H9 (cell line): ENCODE measurements around the gene AFMID. TPM values are rescaled to one million over a fixed set of nuclear protein-coding genes. Genes with fewer than 3 reads are reported as not detected.

Experiments used
- DNase-seq: peaks from one replicate; pipeline ENCODE4 v3.0.0-alpha.2; 2017
- H2AFZ ChIP-seq: one replicate; pipeline ENCODE4 v1.6.1; 2013; ENCODE audit warnings: mild to moderate bottlenecking, low read length, control low read depth, moderate library complexity
- H2AK5ac ChIP-seq: 2 replicates; pipeline ENCODE4 v1.6.1; 2013; ENCODE audit warnings: low read length, control low read depth, mixed read lengths; ENCODE audit not compliant: insufficient read length
- H2BK120ac ChIP-seq: one replicate; pipeline ENCODE4 v1.6.1; 2013; ENCODE audit warnings: low read depth, mild to moderate bottlenecking, low read length, control low read depth, inconsistent platforms; ENCODE audit not compliant: poor library complexity, severe bottlenecking
- H2BK12ac ChIP-seq: 2 replicates; pipeline ENCODE4 v1.6.1; 2013; ENCODE audit warnings: low read length, control low read depth, mixed read lengths, low read depth; ENCODE audit not compliant: insufficient read length
- H2BK15ac ChIP-seq: 2 replicates; pipeline ENCODE4 v1.6.1; 2013; ENCODE audit warnings: low read depth, low read length, control low read depth
- H2BK20ac ChIP-seq: one replicate; pipeline ENCODE4 v1.6.1; 2013; ENCODE audit warnings: low read depth, mild to moderate bottlenecking, low read length, control low read depth, inconsistent platforms; ENCODE audit not compliant: poor library complexity, severe bottlenecking
- H2BK5ac ChIP-seq: 2 replicates; pipeline ENCODE4 v1.6.1; 2013; ENCODE audit warnings: low read length, control low read depth, mixed read lengths; ENCODE audit not compliant: insufficient read length
- H3K14ac ChIP-seq: 2 replicates; pipeline ENCODE4 v1.6.1; 2013; ENCODE audit warnings: low read length, control low read depth; ENCODE audit not compliant: insufficient read depth
- H3K18ac ChIP-seq: 2 replicates; pipeline ENCODE4 v1.6.1; 2013; ENCODE audit warnings: low read depth, mild to moderate bottlenecking, mixed read lengths, low read length, control low read depth; ENCODE audit not compliant: insufficient read length
- H3K23ac ChIP-seq: 2 replicates; pipeline ENCODE4 v1.6.1; 2013; ENCODE audit warnings: low read length, control low read depth, mixed read lengths, low read depth; ENCODE audit not compliant: insufficient read length
- H3K23me2 ChIP-seq: 2 replicates; pipeline ENCODE4 v1.6.1; 2013; ENCODE audit warnings: low read depth, mild to moderate bottlenecking, mixed read lengths, low read length, control low read depth; ENCODE audit not compliant: insufficient read length, poor library complexity, severe bottlenecking
- H3K27ac ChIP-seq: 2 replicates; pipeline ENCODE4 v1.5.1; 2013; ENCODE audit warnings: low read length, control low read depth, mixed read lengths, low read depth; ENCODE audit not compliant: insufficient read length
- H3K27me3 ChIP-seq: 2 replicates; pipeline ENCODE4 v1.6.1; 2013; ENCODE audit warnings: low read length, control low read depth, inconsistent platforms; ENCODE audit not compliant: insufficient read depth
- H3K4ac ChIP-seq: 2 replicates; pipeline ENCODE4 v1.6.1; 2013; ENCODE audit warnings: low read depth, mild to moderate bottlenecking, control low read depth, inconsistent platforms, low read length, moderate library complexity
- H3K4me1 ChIP-seq: 2 replicates; pipeline ENCODE4 v1.6.1; 2013; ENCODE audit warnings: low read length, control low read depth, inconsistent platforms; ENCODE audit not compliant: insufficient read depth
- H3K4me2 ChIP-seq: 2 replicates; pipeline ENCODE4 v1.6.1; 2013; ENCODE audit warnings: low read length, control low read depth, mixed read lengths; ENCODE audit not compliant: insufficient read length, insufficient read depth
- H3K56ac ChIP-seq: 2 replicates; pipeline ENCODE4 v1.6.1; 2013; ENCODE audit warnings: low read depth, mild to moderate bottlenecking, mixed read lengths, low read length, control low read depth; ENCODE audit not compliant: insufficient read length
- H3K79me1 ChIP-seq: 2 replicates; pipeline ENCODE4 v1.6.1; 2013; ENCODE audit warnings: low read depth, mild to moderate bottlenecking, moderate library complexity, low read length, control low read depth, inconsistent platforms; ENCODE audit not compliant: insufficient read depth, poor library complexity, severe bottlenecking
- H3K79me2 ChIP-seq: 2 replicates; pipeline ENCODE4 v1.6.1; 2013; ENCODE audit warnings: low read length, control low read depth, inconsistent platforms; ENCODE audit not compliant: insufficient read depth
- H3K9ac ChIP-seq: 2 replicates; pipeline ENCODE4 v1.6.1; 2013; ENCODE audit warnings: low read length, control low read depth, mixed read lengths; ENCODE audit not compliant: insufficient read length; ENCODE audit errors: extremely low read depth
- H3K9me3 ChIP-seq: one replicate; pipeline ENCODE4 v1.6.1; 2013; ENCODE audit warnings: low read depth, low read length, inconsistent platforms; ENCODE audit not compliant: control insufficient read depth
- H3T11ph ChIP-seq: one replicate; pipeline ENCODE4 v1.6.1; 2013; ENCODE audit warnings: mild to moderate bottlenecking, low read length, control low read depth, inconsistent platforms
- H4K20me1 ChIP-seq: one replicate; pipeline ENCODE4 v1.6.1; 2013; ENCODE audit not compliant: control insufficient read depth, insufficient read length, insufficient read depth
- H4K5ac ChIP-seq: 2 replicates; pipeline ENCODE4 v1.6.1; 2013; ENCODE audit warnings: low read depth, mild to moderate bottlenecking, mixed read lengths, low read length, control low read depth; ENCODE audit not compliant: insufficient read length
- H4K8ac ChIP-seq: replicated peaks from 2 replicates; pipeline ENCODE4 v1.6.1; 2013; ENCODE audit warnings: low read length, control low read depth, mixed read lengths, low read depth; ENCODE audit not compliant: insufficient read length
- H4K91ac ChIP-seq: 2 replicates; pipeline ENCODE4 v1.6.1; 2013; ENCODE audit warnings: low read depth, mild to moderate bottlenecking, moderate library complexity, mixed read lengths, low read length, control low read depth; ENCODE audit not compliant: insufficient read length
- H3K27ac Mint-ChIP-seq, 3 experiments: 2 replicates in 2 of 3; 3 replicates in 1 of 3; pipeline ENCODE4 v1.8.0; 2020 to 2021; ENCODE audit warnings: mixed read lengths in 3 of 3, mild to moderate bottlenecking in 1 of 3, moderate library complexity in 1 of 3
- H3K27me3 Mint-ChIP-seq: 2 replicates; pipeline ENCODE4 v1.8.0; 2021; ENCODE audit warnings: low read depth, mild to moderate bottlenecking, moderate library complexity, mixed read lengths
- H3K36me3 Mint-ChIP-seq, 3 experiments: 2 replicates in 2 of 3; 3 replicates in 1 of 3; pipeline ENCODE4 v1.8.0; 2020 to 2021; ENCODE audit warnings: low read depth in 3 of 3, mixed read lengths in 3 of 3; ENCODE audit not compliant: insufficient read depth in 1 of 3
- H3K4me1 Mint-ChIP-seq, 2 experiments: 2 replicates each; pipeline ENCODE4 v1.8.0; 2020; ENCODE audit warnings: mixed read lengths in 2 of 2
- H3K4me3 Mint-ChIP-seq, 2 experiments: 2 replicates in 1 of 2; 3 replicates in 1 of 2; pipeline ENCODE4 v1.8.0; 2020 to 2021; ENCODE audit warnings: mild to moderate bottlenecking in 2 of 2, mixed read lengths in 2 of 2, moderate library complexity in 1 of 2
- H3K9me3 Mint-ChIP-seq, 2 experiments: 2 replicates in 1 of 2; 3 replicates in 1 of 2; pipeline ENCODE4 v1.8.0; 2020; ENCODE audit warnings: mild to moderate bottlenecking in 2 of 2, mixed read lengths in 2 of 2, moderate library complexity in 1 of 2
- CTCF ChIP-seq: fragments of 200-600 bp; sonication (generic); conservative IDR thresholded peaks from 3 replicates; pipeline ENCODE4 v1.8.0; 2021; ENCODE audit warnings: antibody characterized with exemption, mild to moderate bottlenecking
- WGBS: extraction: QIAGEN DNeasy Blood & Tissue Kit; methylation state at CpG from one replicate; pipeline ENCODE4 v1.1.7; 2013; ENCODE audit warnings: missing lambda C conversion rate, low lambda C conversion rate, mixed read lengths; ENCODE audit not compliant: insufficient read length; ENCODE audit errors: extremely low coverage; 5-methylcytosine and 5-hydroxymethylcytosine counted together
- total RNA-seq: library from RNA; stranded (reverse); gene quantifications from 2 replicates; pipeline ENCODE4 v1.2.1, GENCODE V29; 2021

Gene AFMID
- total RNA-seq, 1 experiment from 2014 or later, result 64.1 TPM

- no peaks in the 10 kb centered on the region for H3K27me3 ChIP-seq
- no peaks in the 10 kb centered on the region for H3K9me3 ChIP-seq
- H3K23me2 ChIP-seq, result no peaks in the 10 kb centered on the region
- no peak overlapping the region for H4K5ac ChIP-seq
- no peak overlapping the region for H3K9ac ChIP-seq
- no peak overlapping the region for H3K23ac ChIP-seq
- no peak overlapping the region for H3K18ac ChIP-seq
- H3T11ph ChIP-seq, result no peak overlapping the region
- no peak overlapping the region for H2AFZ ChIP-seq
- H2BK12ac ChIP-seq, result no peak overlapping the region
- H3K27ac Mint-ChIP-seq, result no peak overlapping the region; a peak in 1 of 7 replicates
- no peak for TF ChIP-seq CTCF
- no peaks in the 10 kb centered on the region for H3K79me2 ChIP-seq
- H3K4me3 Mint-ChIP-seq, result no peak overlapping the region
- H3K4me1 ChIP-seq, result no peaks in the 10 kb centered on the region
- H2BK20ac ChIP-seq, result no peak overlapping the region
- no peak overlapping the region for H3K14ac ChIP-seq
- H4K20me1 ChIP-seq, result no peaks in the 10 kb centered on the region
- no peak overlapping the region for H3K27ac ChIP-seq
- no peak overlapping the region for H4K8ac ChIP-seq
- peaks cover 11% of the 10 kb centered on the region for H3K79me1 ChIP-seq
- H3K4me2 ChIP-seq, result no peak overlapping the region
- no peak overlapping the region for H4K91ac ChIP-seq
- H3K27me3 Mint-ChIP-seq, result no peaks in the 10 kb centered on the region
- WGBS, result no CpG with 5 or more reads among the region's 4 CpGs
- no peaks in the 10 kb centered on the region; a peak in 1 of 5 replicates for H3K9me3 Mint-ChIP-seq
- peaks cover 38 to 60% (median 52%) of the 10 kb centered on the region in 3 experiments; a peak in 6 of 7 replicates for H3K36me3 Mint-ChIP-seq
- no peak overlapping the region for H2AK5ac ChIP-seq
- H3K56ac ChIP-seq, result no peak overlapping the region
- H2BK120ac ChIP-seq, result no peak overlapping the region
- DNase-seq, result no peak
- H2BK5ac ChIP-seq, result no peak overlapping the region
- H2BK15ac ChIP-seq, result no peak overlapping the region
- no peak overlapping the region for H3K4ac ChIP-seq
- H3K4me1 Mint-ChIP-seq, result peaks cover 14 to 18% of the 10 kb centered on the region in 2 experiments
Observed at GRCh38 chr17:78223061-78223460, 35.9 kb downstream of the AFMID start.
